ENCODE measurements around the gene NAIF1.
A peak's percentile ranks its signal among the peaks of the same experiment; 100 is the strongest.

The NAIF1 gene

GRCh38 chr9:128065907-128066712 is 1.0 kb downstream of the NAIF1 start:
- H3K4me1 ChIP-seq (ENCODE audit: control insufficient read depth, insufficient read depth, low read length, unreplicated experiment): peaks cover 17% of the 10 kb centered on the region
- no peak overlapping the region for H2AFZ ChIP-seq (ENCODE audit: low read length, unreplicated experiment)
- H3K4me3 ChIP-seq (ENCODE audit: low read depth, low read length): peak overlapping the region; percentile 88
- peaks cover 38% of the 10 kb centered on the region for H3K79me2 ChIP-seq (ENCODE audit: control insufficient read depth, insufficient read depth, low read length, unreplicated experiment)
- no peak overlapping the region for H3K27ac ChIP-seq (ENCODE audit: low read depth, low read length)
- H3K36me3 ChIP-seq (ENCODE audit: insufficient read depth, low read length): no peaks in the 10 kb centered on the region
- no peaks in the 10 kb centered on the region for H3K27me3 ChIP-seq (ENCODE audit: insufficient read depth, low read length)

GRCh38 chr9:128062846-128063831 is 4.0 kb downstream of the NAIF1 start:
- no peak overlapping the region for H2AFZ ChIP-seq (ENCODE audit: low read length, unreplicated experiment)

GRCh38 chr9:128062279-128062678 is 4.8 kb downstream of the NAIF1 start:
- Histone ChIP-seq H3K4me3 (ENCODE audit: low read depth, low read length) (no peak overlapping the region), H2AFZ (ENCODE audit: low read length, unreplicated experiment) (no peak overlapping the region), H3K36me3 (ENCODE audit: insufficient read depth, low read length) (no peaks in the 10 kb centered on the region), H3K27me3 (ENCODE audit: insufficient read depth, low read length) (no peaks in the 10 kb centered on the region), H3K79me2 (ENCODE audit: control insufficient read depth, insufficient read depth, low read length, unreplicated experiment) (peaks cover 13% of the 10 kb centered on the region), H3K4me1 (ENCODE audit: control insufficient read depth, insufficient read depth, low read length, unreplicated experiment) (peaks cover 16% of the 10 kb centered on the region), H3K27ac (ENCODE audit: low read depth, low read length) (no peak overlapping the region)

More at GRCh38 chr9:128062846-128063831, 4.0 kb downstream of the NAIF1 start:
- no peaks in the 10 kb centered on the region for H3K27me3 ChIP-seq (ENCODE audit: insufficient read depth, low read length)
- peaks cover 10% of the 10 kb centered on the region for H3K4me1 ChIP-seq (ENCODE audit: control insufficient read depth, insufficient read depth, low read length, unreplicated experiment)
- no peak overlapping the region for H3K27ac ChIP-seq (ENCODE audit: low read depth, low read length)
- H3K79me2 ChIP-seq (ENCODE audit: control insufficient read depth, insufficient read depth, low read length, unreplicated experiment): peaks cover 15% of the 10 kb centered on the region
- no peaks in the 10 kb centered on the region for H3K36me3 ChIP-seq (ENCODE audit: insufficient read depth, low read length)
- no peak overlapping the region for H3K4me3 ChIP-seq (ENCODE audit: low read depth, low read length)

GRCh38 chr9:128061275-128061960 is 5.7 kb downstream of the NAIF1 start:
- no peak overlapping the region for H3K4me3 ChIP-seq (ENCODE audit: low read depth, low read length)
- H3K27me3 ChIP-seq (ENCODE audit: insufficient read depth, low read length): no peaks in the 10 kb centered on the region
- H3K36me3 ChIP-seq (ENCODE audit: insufficient read depth, low read length): no peaks in the 10 kb centered on the region
- peaks cover 10% of the 10 kb centered on the region for H3K4me1 ChIP-seq (ENCODE audit: control insufficient read depth, insufficient read depth, low read length, unreplicated experiment)
- no peak overlapping the region for H3K27ac ChIP-seq (ENCODE audit: low read depth, low read length)
- H2AFZ ChIP-seq (ENCODE audit: low read length, unreplicated experiment): no peak overlapping the region
- peaks cover 8% of the 10 kb centered on the region for H3K79me2 ChIP-seq (ENCODE audit: control insufficient read depth, insufficient read depth, low read length, unreplicated experiment)

- Histone ChIP-seq H3K27me3 (ENCODE audit: insufficient read depth, low read length) (no peaks in the 10 kb centered on the region), H3K79me2 (ENCODE audit: control insufficient read depth, insufficient read depth, low read length, unreplicated experiment) (no peaks in the 10 kb centered on the region), H3K27ac (ENCODE audit: low read depth, low read length) (no peak overlapping the region), H3K36me3 (ENCODE audit: insufficient read depth, low read length) (no peaks in the 10 kb centered on the region), H2AFZ (ENCODE audit: low read length, unreplicated experiment) (no peak overlapping the region), H3K4me3 (ENCODE audit: low read depth, low read length) (no peak overlapping the region), H3K4me1 (ENCODE audit: control insufficient read depth, insufficient read depth, low read length, unreplicated experiment) (peaks cover 18% of the 10 kb centered on the region)
Observed at GRCh38 chr9:128059365-128059983, 7.6 kb downstream of the NAIF1 start.

- no peak overlapping the region for H2AFZ ChIP-seq (ENCODE audit: low read length, unreplicated experiment)
- no peaks in the 10 kb centered on the region for H3K27me3 ChIP-seq (ENCODE audit: insufficient read depth, low read length)
- H3K4me3 ChIP-seq (ENCODE audit: low read depth, low read length): no peak overlapping the region
- H3K27ac ChIP-seq (ENCODE audit: low read depth, low read length): peak overlapping the region; percentile 16; the same call in 1 of the 2 replicates
- no peaks in the 10 kb centered on the region for H3K36me3 ChIP-seq (ENCODE audit: insufficient read depth, low read length)
- peaks cover 18% of the 10 kb centered on the region for H3K4me1 ChIP-seq (ENCODE audit: control insufficient read depth, insufficient read depth, low read length, unreplicated experiment)
- H3K79me2 ChIP-seq (ENCODE audit: control insufficient read depth, insufficient read depth, low read length, unreplicated experiment): no peaks in the 10 kb centered on the region
Observed at GRCh38 chr9:128057724-128058409, 9.3 kb downstream of the NAIF1 start.

GRCh38 chr9:128056887-128057723 is 10.0 kb downstream of the NAIF1 start:
- no peak overlapping the region for H3K4me3 ChIP-seq (ENCODE audit: low read depth, low read length)
- H3K27me3 ChIP-seq (ENCODE audit: insufficient read depth, low read length): no peaks in the 10 kb centered on the region
- H3K79me2 ChIP-seq (ENCODE audit: control insufficient read depth, insufficient read depth, low read length, unreplicated experiment): no peaks in the 10 kb centered on the region
- no peaks in the 10 kb centered on the region for H3K36me3 ChIP-seq (ENCODE audit: insufficient read depth, low read length)
- H2AFZ ChIP-seq (ENCODE audit: low read length, unreplicated experiment): no peak overlapping the region
- H3K4me1 ChIP-seq (ENCODE audit: control insufficient read depth, insufficient read depth, low read length, unreplicated experiment): peaks cover 18% of the 10 kb centered on the region
- no peak overlapping the region for H3K27ac ChIP-seq (ENCODE audit: low read depth, low read length)

GRCh38 chr9:128056086-128056485 is 11.0 kb downstream of the NAIF1 start:
- peak overlapping the region; percentile 48 for H2AFZ ChIP-seq (ENCODE audit: low read length, unreplicated experiment)

More at GRCh38 chr9:128056086-128056485, 11.0 kb downstream of the NAIF1 start:
- Histone ChIP-seq H3K27ac (ENCODE audit: low read depth, low read length) (peak overlapping the region; percentile 39; the same call in 1 of the 2 replicates), H3K27me3 (ENCODE audit: insufficient read depth, low read length) (no peaks in the 10 kb centered on the region), H3K36me3 (ENCODE audit: insufficient read depth, low read length) (no peaks in the 10 kb centered on the region), H3K79me2 (ENCODE audit: control insufficient read depth, insufficient read depth, low read length, unreplicated experiment) (no peaks in the 10 kb centered on the region), H3K4me3 (ENCODE audit: low read depth, low read length) (peak overlapping the region; percentile 5; the same call in 1 of the 2 replicates), H3K4me1 (ENCODE audit: control insufficient read depth, insufficient read depth, low read length, unreplicated experiment) (peaks cover 18% of the 10 kb centered on the region)

Data from ACC112 (cell line).